Measurements from ENCODE around the gene LBHD2. TPM values are rescaled to one million over a fixed set of nuclear protein-coding genes. Genes with fewer than 3 reads are reported as not detected.

Gene LBHD2
- total RNA-seq, 1 donor from 2014 or later, result not detected

GRCh38 chr14:103090481-103091020, 6.5 kb downstream of the LBHD2 start:
- DNase-seq (ENCODE audit: low read depth in 2 of 2), result no peak

- peak in 1 of 2 donors; percentile 29 for DNase-seq (ENCODE audit: low read depth in 2 of 2)
Measured at GRCh38 chr14:103091041-103091882, 7.3 kb downstream of the LBHD2 start.

GRCh38 chr14:103091883-103092222, 7.8 kb downstream of the LBHD2 start:
- DNase-seq (ENCODE audit: low read depth in 2 of 2), result no peak

GRCh38 chr14:103093856-103094405, 9.9 kb downstream of the LBHD2 start:
- no peak for DNase-seq (ENCODE audit: low read depth in 2 of 2)

GRCh38 chr14:103094406-103095209, 10.6 kb downstream of the LBHD2 start, which contains the start of gene EXOC3L4:
Gene EXOC3L4 (plus strand): TSS chr14:103094725. CDS start chr14:103100220, 5,495 bp downstream.
- no peak for DNase-seq (ENCODE audit: low read depth in 2 of 2)

- DNase-seq (ENCODE audit: low read depth in 2 of 2), result no peak
Measured at GRCh38 chr14:103095210-103095778, 11.3 kb downstream of the LBHD2 start.

- no peak for DNase-seq (ENCODE audit: low read depth in 2 of 2)
Measured at GRCh38 chr14:103096387-103096786, 12.4 kb downstream of the LBHD2 start.

GRCh38 chr14:103097244-103097993, 13.4 kb downstream of the LBHD2 start:
- no peak for DNase-seq (ENCODE audit: low read depth in 2 of 2)

- DNase-seq (ENCODE audit: low read depth in 2 of 2), result no peak
Measured at GRCh38 chr14:103097994-103098957, 14.3 kb downstream of the LBHD2 start.

GRCh38 chr14:103099081-103099732, 15.2 kb downstream of the LBHD2 start:
- no peak for DNase-seq (ENCODE audit: low read depth in 2 of 2)

GRCh38 chr14:103099733-103100280, 15.8 kb downstream of the LBHD2 start:
- DNase-seq (ENCODE audit: low read depth in 2 of 2), result no peak

- no peak for DNase-seq (ENCODE audit: low read depth in 2 of 2)
Measured at GRCh38 chr14:103100281-103101121, 16.5 kb downstream of the LBHD2 start.

GRCh38 chr14:103101257-103101962, 17.4 kb downstream of the LBHD2 start:
- DNase-seq (ENCODE audit: low read depth in 2 of 2), result no peak

- DNase-seq (ENCODE audit: low read depth in 2 of 2), result peak in 1 of 2 donors; percentile 46
Measured at GRCh38 chr14:103101963-103102688, 18.1 kb downstream of the LBHD2 start.

- DNase-seq (ENCODE audit: low read depth in 2 of 2), result no peak
Measured at GRCh38 chr14:103102689-103103260, 18.8 kb downstream of the LBHD2 start.

Data from dermis microvascular lymphatic vessel endothelial cell (primary cell).